GM18511 (cell line): ENCODE measurements around the gene SERPINI2.

ENCODE experiments used
- ATAC-seq: cut with Tn5 transposase; IDR thresholded peaks from one replicate; pipeline ENCODE4 v1.9.1; 2021; ENCODE audit warnings: mild to moderate bottlenecking, moderate library complexity; ENCODE audit not compliant: unreplicated experiment

SERPINI2 gene, protein sequence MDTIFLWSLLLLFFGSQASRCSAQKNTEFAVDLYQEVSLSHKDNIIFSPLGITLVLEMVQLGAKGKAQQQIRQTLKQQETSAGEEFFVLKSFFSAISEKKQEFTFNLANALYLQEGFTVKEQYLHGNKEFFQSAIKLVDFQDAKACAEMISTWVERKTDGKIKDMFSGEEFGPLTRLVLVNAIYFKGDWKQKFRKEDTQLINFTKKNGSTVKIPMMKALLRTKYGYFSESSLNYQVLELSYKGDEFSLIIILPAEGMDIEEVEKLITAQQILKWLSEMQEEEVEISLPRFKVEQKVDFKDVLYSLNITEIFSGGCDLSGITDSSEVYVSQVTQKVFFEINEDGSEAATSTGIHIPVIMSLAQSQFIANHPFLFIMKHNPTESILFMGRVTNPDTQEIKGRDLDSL

DNA sequence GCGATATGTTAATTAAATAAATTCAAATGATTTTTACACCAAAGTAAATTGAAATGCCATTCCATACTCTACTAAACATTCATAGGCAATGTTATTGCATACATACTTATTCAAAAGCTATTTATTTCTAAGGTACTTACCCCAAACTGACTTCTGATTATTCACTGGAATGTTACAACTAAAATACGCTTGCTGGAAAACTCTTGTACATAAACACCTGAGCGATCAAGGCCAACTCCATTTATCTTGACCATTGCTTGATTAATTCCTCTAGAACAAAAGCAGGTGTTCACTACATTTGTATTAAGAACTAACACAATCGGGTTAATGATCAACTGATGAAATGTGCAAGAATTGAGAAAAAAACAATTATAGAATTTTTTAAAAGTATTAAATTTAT lies at the start of gene SERPINI2:
SERPINI2 (minus strand) TSS at position 180 of the 400 bp plus-strand sequence. CDS start 2,208 bp downstream, outside the sequence.
- ATAC-seq, result no peak

DNA sequence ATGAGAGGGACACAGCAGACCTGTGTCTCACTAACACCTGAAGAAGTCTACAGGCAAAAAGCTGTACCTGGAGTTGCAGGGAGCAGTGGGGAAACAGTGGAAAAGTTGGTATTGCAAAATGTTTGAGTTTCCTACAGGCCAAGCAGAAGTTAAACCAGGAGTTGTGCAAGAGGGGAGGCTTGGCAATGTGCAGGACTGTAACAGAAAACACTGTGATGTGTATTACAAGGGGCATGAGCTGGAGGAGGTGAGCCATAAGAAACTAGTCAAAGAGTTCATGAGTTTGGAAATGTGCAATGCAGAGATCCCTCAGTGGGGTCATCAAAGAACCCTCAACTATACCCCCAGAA lies 47.1 kb upstream of the SERPINI2 start:
- no peak for ATAC-seq

DNA sequence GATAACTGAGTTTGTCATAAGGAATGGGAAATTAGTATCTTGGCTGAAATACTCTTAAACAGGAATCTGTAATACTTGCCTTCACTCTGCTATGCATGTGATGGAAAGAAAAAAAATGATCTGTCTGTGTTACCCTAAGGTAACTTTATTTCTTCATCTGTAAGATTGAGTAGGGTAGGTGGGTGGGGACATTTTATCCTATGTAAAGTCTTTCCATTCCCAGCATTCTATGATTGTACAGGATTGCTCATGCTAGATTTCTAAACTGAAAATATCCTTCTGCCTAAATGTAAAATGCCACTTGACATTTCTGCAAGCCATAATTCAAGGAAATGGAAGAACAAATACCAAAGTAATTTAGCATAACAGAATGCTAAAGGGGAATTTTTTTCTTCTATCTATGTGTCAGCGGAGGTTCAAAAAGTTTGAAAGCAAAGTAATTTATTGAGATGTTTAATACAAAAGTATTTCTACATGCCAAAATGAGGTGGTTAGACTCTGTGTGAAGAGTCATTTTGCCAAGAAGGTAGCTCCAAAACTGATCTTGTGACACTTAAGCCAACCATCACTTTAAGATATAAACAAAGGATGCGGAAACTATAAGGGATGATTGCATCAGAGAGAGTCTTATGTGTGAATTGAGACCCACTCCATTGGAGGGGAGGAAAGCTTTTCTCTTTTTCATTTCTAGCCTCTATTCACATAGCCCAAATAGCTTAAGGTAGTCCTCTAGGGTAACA lies 46.6 kb upstream of the SERPINI2 start:
- ATAC-seq, result no peak

DNA sequence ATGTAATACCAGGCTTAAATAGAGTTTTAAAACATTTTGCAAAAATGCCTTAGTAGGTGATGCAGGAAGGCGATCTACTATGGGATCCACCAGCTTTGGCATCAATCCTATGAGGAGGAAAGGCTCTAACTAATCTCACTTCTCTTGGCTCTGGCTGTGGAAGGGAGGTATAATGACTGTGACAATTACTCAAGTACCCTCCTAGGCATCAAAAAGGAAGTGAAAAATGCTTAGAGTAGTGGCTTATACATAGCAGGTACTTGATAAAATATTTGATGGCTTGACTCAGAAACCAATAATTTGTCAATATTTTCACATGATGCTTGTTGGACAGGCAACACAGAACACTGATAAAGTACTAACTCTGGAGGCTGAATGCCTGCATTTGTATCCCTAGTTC lies 34.1 kb upstream of the SERPINI2 start:
- peak; percentile 57 for ATAC-seq

DNA sequence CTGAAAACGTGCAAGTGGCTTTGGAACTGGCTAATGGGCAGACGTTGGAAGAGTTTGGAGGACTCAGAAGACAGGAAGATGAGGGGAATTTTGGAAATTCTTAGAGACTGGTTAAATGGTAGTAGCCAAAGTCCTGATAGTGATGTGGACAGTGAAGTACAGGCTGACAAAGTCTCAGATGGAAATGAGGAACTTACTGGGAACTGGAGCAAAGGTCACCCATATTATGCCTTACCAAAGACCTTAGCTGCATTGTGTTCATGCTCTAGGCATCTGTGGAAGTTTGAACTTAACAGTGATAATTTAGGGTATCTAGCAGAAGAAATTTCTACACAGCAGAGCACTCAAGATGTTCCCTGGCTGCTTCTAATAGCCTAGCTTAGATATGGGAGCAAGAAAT lies 28.6 kb upstream of the SERPINI2 start:
- no peak for ATAC-seq

DNA sequence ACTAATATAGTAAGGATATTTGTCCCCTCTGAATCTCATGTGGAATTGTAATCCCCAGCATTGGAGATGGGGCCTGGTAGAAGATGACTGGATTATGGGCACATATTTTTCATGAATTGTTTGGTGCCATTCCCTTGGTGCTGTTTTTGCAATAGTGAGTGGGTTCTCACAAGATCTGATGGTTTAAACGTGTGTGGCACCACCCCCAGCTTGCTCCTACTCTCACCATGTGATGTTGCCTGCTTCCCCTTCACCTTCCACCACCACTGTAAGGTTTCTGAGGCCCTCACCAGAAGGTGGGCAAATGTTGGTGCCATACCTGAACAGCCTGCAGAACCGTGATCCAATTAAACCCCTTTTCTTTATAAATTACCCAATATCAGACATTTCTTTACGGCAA lies 28.1 kb upstream of the SERPINI2 start:
- no peak for ATAC-seq

DNA sequence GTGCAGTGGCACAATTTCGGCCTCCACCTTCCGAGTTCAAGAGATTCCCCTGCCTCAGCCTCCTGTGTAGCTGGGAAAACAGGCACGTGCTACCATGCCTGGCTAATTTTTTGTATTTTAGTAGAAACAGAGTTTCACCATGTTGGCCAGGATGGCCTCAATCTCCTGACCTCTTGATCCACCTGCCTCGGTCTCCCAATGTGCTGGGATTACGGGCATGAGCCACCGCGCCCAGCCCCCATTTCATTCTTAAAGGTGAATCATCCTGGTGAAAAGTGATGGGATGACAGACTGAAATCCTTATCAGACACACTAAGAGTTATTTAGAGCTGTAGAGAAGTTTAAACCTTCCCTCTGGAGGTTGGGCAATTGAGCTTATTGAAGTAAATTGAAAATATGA lies 24.1 kb upstream of the SERPINI2 start:
- ATAC-seq, result no peak

DNA sequence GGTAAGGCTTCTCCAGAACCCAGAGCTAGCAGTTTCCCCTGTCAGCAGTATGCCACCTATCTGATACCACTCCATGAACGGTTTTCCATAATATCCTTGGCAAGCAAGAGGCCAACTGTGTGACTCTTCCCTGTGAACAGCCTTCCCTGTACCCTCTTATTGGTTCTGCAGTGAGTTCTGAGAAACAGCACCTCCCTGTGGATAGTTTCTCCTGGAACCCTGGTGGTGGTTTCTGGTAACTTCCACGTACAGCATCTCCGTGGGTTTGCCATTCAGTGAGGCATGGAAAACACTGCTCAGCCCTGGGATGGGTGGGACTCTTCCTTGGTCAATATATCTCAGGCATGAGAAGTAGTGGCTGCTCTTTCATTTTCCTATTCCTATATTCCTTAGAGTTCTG lies 19.4 kb upstream of the SERPINI2 start:
- no peak for ATAC-seq

DNA sequence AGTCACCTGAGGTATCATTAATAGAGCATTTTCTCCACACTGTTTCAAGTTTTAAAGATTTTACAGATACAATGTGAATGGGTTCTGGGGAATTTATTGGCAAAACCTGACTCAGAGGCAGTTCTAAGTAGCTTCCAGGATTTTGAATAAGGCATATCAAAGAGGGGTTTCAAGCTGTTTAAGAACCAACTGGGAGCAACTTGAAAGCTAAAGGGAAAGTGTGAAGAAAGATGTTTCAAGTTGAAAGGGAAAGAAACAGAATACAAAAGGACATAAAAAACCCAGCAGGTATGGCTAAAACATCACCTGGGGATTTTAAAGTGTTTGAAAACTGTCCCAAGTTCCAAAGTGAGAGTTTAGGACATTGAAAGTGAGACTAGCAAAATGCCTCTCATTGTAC lies 17.8 kb upstream of the SERPINI2 start:
- no peak for ATAC-seq

DNA sequence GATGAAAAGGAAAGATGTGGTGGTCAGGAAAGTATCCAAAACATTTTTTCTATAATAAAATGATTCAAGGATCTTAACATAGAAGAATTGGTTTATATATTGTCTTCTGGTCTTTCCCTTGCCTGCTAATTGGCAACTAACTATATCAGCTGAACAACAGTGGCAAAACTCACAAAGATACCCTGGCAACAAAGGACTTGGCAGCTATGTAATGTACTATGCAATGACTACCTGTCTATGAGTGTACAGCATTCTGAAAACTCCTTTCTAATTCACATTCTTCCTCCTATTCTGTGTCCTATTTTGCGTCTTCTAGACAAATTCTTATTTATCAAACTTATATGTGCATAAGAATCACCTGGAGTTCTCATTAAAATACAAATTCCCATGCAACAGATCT lies 15.7 kb upstream of the SERPINI2 start:
- no peak for ATAC-seq

DNA sequence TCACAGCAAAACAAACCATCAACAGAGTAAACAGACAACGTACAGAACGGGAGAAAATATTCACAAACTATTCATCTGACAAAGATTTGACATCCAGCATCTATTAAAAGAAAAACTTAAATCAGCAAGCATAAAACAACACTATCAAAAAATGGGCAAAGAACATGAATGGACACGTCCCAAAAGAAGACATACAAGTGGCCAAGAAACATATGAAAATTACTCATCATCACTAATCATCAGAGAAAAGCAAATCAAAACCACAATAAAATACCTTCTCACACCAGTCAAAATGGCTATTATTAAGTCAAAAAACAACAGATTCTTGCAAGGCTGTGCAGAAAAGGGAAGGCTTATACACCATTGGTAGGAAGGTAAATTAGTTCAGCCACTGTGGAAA lies 13.7 kb upstream of the SERPINI2 start:
- no peak for ATAC-seq

DNA sequence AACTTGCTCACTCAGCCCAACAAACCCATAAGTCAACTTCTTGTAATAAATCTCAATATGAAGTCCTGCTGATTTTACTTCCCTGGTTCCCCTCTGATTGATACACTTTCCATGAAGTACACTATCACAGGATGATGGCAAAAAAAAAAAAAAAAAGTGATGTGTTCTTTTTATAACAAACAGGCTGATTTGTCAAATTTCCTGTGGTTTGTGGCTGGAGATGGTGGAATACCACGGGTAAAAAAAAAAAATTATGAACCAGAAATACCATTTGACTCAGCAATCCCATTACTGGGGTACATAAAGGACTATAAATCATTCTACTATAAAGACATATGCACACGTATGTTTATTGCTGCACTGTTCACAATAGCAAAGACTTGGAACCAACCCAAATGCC lies 10.7 kb upstream of the SERPINI2 start:
- no peak for ATAC-seq

DNA sequence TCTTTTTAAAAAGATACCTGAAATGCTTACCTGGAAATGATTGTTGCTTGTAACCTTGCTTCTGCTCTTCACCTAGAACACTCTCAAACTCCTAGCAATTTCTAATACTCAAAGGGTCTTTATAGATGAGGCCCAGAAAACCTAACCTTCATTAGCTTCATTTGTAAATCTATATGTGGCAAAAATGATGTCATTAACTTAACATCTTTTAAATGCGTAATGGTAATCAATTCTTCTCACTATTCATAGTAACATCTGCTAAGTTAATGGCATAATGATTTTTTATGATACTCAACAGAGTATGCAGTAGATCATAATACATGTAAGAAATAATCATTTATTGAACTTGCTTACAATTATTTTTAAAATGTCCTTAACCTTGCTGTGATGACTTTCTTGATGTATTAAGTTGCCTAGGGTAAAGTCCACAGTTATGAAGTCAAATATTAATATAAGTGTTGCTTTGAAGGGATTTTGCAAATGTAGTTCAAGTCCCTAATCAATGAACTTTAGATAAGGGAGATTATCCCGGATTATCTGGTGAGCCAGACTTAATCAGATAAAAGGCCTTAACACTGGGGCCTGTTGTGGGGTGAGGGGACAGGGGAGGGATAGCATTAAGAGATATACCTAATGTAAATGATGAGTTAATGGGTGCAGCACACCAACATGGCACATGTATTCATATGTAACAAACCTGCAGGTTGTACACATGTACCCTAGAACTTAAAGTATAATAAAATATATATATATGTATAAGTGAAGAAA lies 10.1 kb upstream of the SERPINI2 start:
- ATAC-seq, result no peak

DNA sequence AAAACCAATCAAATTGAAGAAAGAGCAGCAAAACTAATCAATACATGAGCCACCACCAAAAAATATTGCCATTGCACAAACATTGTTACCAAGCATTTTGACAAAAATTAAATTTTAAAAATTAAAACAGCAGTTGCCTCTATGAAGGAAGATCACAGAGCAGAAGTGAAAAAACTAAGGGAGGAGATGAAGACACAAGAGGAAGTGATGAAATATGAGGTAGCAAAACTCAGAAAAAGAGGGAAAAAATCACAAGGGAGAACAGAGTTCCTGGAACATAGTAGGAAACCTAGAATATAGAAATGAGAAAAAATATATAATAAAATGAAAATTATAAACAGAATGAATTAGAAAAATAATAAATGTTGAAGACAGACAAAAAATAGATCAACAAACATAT lies 7.3 kb upstream of the SERPINI2 start:
- no peak for ATAC-seq

DNA sequence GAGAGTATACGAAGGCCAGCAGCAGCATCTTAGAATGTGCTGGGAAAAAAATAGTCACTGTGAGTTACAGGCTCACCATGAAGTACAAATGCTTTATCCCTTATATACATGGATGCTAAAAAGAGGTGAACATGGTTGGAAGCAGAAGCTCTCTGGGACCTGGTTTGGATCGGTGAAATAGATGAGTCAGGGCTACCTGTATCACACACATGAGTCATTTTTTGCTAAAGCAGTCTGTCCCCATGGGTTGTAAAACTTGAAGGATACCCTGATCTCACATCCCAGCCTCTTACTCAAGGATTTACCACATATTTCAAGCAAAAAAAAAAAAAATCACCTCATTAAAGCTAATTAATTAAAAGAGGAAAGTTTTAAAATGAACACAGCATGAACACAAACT lies 6.9 kb upstream of the SERPINI2 start:
- no peak for ATAC-seq

DNA sequence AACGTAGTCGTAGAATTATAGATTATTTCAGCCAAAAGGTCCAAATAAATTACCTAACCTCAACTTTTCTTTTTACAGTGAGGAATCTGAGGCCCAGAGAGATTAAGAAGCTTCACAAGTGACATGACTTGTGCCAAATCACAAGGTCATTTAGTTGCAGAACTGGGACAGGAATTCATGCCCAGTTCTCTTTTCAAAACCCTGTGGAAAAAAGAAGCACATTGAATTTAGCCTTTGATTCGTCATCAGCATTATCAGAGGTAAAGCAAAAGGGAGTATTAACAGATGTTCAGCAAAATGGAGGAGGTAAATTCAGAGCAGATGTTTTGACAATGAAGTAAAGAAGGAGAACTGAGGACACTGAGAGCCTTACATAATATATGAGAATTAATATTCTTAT lies 4.5 kb downstream of the SERPINI2 start:
- ATAC-seq, result no peak

DNA sequence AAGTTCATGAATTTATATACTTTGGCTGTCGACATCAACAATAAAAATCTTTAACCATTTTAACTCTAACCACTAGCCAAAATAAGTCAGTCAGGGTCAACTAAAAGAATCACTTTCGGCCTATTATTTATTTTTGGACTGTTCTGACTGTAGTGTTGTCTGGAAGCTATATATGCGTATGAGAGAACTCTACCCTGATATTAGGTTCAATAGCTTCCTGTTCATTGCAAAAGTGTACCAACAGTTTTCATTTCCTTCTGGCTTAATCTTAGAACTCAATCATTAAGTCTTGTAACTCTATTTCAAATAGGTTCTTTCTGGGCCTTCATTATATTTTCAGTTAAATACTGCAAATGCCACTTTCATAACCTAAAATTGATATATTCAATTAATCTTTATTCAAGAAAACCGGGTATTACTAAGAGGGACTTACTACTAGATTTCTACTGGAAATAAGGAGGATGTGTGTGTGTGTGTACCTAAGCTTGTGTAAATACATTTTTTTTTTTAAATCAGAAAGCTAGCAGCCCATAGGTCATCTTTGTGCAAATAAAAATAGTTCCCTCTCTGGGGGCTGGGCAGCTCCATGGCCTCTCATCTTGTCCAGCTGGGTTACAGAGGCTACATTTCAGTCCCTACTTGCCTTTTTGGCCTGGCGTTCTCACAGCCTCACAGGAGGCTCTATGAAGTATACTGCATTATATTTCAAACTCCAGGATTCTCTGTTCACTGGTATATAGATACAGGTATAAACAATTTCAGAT lies 5.8 kb downstream of the SERPINI2 start:
- ATAC-seq, result no peak

DNA sequence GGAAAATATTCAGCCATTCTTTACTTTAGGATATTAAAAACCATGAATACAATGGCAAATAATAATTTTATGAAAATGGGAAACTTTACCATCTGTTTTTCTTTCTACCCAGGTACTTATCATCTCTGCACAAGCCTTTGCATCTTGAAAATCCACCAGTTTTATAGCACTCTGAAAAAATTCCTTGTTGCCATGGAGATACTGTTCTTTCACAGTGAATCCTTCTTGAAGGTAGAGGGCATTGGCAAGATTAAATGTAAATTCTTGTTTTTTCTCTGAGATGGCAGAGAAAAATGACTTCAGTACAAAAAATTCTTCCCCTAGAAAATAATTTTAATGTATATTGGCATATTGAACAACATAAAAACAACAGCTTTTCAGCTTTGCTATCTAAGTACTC lies 6.9 kb downstream of the SERPINI2 start:
- ATAC-seq, result no peak

DNA sequence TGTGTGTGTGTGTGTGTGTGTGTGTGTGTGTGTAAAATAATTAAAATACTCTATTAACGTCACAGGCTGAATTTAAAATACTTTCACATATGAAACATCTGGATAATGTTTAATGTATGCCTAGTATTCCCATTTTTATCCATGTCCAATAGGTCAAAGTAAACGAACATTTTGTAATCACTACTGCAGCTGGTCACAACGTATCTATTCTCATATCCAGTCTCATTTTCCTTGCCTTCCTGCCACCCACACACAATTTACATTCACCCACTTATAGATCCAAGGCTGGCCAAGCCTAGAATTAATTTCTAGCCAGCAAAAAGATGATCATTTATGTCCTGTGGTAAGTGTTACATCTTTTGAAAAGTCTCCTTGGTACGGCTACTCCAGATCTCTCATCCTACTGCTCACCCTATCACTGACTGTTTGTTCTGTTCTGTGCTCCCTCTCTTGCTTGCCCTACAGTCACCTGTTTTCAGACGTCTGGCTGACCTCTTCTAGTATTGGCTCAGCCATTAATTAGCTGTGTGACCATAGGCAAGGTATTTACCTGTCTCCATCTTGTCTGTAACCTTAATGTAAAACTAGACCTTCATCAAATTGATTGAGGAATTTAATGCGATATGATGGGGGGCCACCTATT lies 17.6 kb downstream of the SERPINI2 start:
- no peak for ATAC-seq

DNA sequence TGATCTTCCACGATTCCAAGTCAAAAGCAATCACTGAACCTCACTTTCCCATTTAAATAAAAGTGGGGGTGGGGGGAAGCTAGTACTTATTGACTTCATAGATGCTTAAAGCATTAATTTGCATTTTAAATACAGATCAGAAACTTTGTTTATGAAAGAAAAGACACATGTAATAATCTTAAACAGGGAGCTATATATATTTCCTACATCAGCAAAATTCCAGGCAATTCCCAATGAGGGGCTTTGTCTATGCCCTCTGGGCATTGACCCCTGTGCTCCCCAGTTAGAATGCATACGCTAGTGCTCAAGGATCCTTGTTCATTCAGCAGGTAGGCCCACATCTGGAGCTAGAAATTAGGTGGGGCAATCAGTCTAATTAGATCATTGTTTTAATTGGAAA lies 20.0 kb downstream of the SERPINI2 start:
- ATAC-seq, result no peak

DNA sequence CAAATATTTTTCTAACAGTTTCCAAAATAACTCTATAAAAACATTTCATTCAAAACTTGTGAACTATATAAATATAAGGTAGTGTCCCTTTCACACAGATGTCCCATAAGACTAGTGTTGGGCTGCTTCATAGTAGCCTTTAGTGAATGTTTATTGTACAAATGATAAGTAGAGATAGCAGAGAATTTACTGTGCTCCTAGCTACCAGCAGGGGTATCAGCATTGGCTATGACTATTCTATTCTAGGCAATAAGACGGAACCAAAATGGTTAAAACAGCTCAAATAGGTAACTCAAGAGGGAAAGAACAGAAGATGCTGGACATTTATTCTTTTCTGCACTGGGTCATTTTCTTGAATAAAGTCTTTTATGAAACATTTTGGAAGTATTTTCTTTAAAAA lies 22.6 kb downstream of the SERPINI2 start:
- ATAC-seq, result no peak
